Measurements from ENCODE around the gene FBXL15.

FBXL15 gene

GRCh38 chr10:102409604-102410428, 10.8 kb upstream of the FBXL15 start:
- H3K9ac ChIP-seq = no peak overlapping the region
- no peak overlapping the region for H3K4me3 ChIP-seq
- peaks cover 74% of the 10 kb centered on the region for H3K27me3 ChIP-seq
- TF ChIP-seq Cebpa-rat (IDR thresholded peaks at IDR 0.05) = no peak
- no peak overlapping the region for H3K27ac ChIP-seq
- peaks cover 12% of the 10 kb centered on the region for H3K4me1 ChIP-seq
- H3K9me3 ChIP-seq = no peaks in the 10 kb centered on the region
- peaks cover 15% of the 10 kb centered on the region; the same call in 1 of the 2 replicates for H4K20me1 ChIP-seq
- no peak overlapping the region for H3K4me2 ChIP-seq
- H3K36me3 ChIP-seq = no peaks in the 10 kb centered on the region

GRCh38 chr10:102410429-102411073, 10.1 kb upstream of the FBXL15 start:
- no peak for TF ChIP-seq Cebpa-rat (IDR thresholded peaks at IDR 0.05)
- H3K27ac ChIP-seq = no peak overlapping the region
- H4K20me1 ChIP-seq = peaks cover 15% of the 10 kb centered on the region; the same call in 1 of the 2 replicates
- H3K4me1 ChIP-seq = peaks cover 12% of the 10 kb centered on the region
- H3K9ac ChIP-seq = no peak overlapping the region
- H3K9me3 ChIP-seq = no peaks in the 10 kb centered on the region
- no peak overlapping the region for H3K4me3 ChIP-seq
- H3K4me2 ChIP-seq = no peak overlapping the region
- H3K36me3 ChIP-seq = no peaks in the 10 kb centered on the region
- peaks cover 80% of the 10 kb centered on the region for H3K27me3 ChIP-seq

GRCh38 chr10:102411341-102412255, 9.0 kb upstream of the FBXL15 start:
- Histone ChIP-seq H4K20me1 (peaks cover 15% of the 10 kb centered on the region; the same call in 1 of the 2 replicates), H3K4me3 (no peak overlapping the region), H3K36me3 (no peaks in the 10 kb centered on the region), H3K9me3 (no peaks in the 10 kb centered on the region), H3K27ac (no peak overlapping the region), H3K27me3 (peaks cover 91% of the 10 kb centered on the region), H3K4me1 (peaks cover 12% of the 10 kb centered on the region), H3K4me2 (no peak overlapping the region), H3K9ac (no peak overlapping the region)
- no peak for TF ChIP-seq Cebpa-rat (IDR thresholded peaks at IDR 0.05)

GRCh38 chr10:102412293-102412692, 8.3 kb upstream of the FBXL15 start:
- peaks cover 95% of the 10 kb centered on the region for H3K27me3 ChIP-seq
- no peaks in the 10 kb centered on the region for H3K36me3 ChIP-seq
- H3K9me3 ChIP-seq = no peaks in the 10 kb centered on the region
- peaks cover 12% of the 10 kb centered on the region for H3K4me1 ChIP-seq
- peaks cover 15% of the 10 kb centered on the region; the same call in 1 of the 2 replicates for H4K20me1 ChIP-seq
- TF ChIP-seq Cebpa-rat (IDR thresholded peaks at IDR 0.05) = no peak
- H3K27ac ChIP-seq = no peak overlapping the region
- no peak overlapping the region for H3K9ac ChIP-seq
- 0 out of 2 replicates have a peak overlapping the region, but pooled peaks have one; percentile 63 for H3K4me2 ChIP-seq
- H3K4me3 ChIP-seq = no peak overlapping the region

GRCh38 chr10:102413053-102413705, 7.5 kb upstream of the FBXL15 start:
- Histone ChIP-seq H3K27me3 (peaks cover 95% of the 10 kb centered on the region), H3K9me3 (no peaks in the 10 kb centered on the region), H3K4me1 (peaks cover 12% of the 10 kb centered on the region), H3K36me3 (no peaks in the 10 kb centered on the region), H4K20me1 (peaks cover 15% of the 10 kb centered on the region; the same call in 1 of the 2 replicates), H3K4me3 (no peak overlapping the region), H3K9ac (peak overlapping the region; percentile 17; the same call in 1 of the 2 replicates), H3K27ac (no peak overlapping the region), H3K4me2 (peak overlapping the region; percentile 63)
- TF ChIP-seq Cebpa-rat (IDR thresholded peaks at IDR 0.05) = no peak

GRCh38 chr10:102413806-102414561, 6.7 kb upstream of the FBXL15 start:
- Histone ChIP-seq H4K20me1 (peaks cover 15% of the 10 kb centered on the region; the same call in 1 of the 2 replicates), H3K36me3 (no peaks in the 10 kb centered on the region), H3K9ac (no peak overlapping the region), H3K4me3 (no peak overlapping the region), H3K27ac (no peak overlapping the region), H3K27me3 (peaks cover 95% of the 10 kb centered on the region), H3K4me1 (peaks cover 15% of the 10 kb centered on the region), H3K4me2 (0 out of 2 replicates have a peak overlapping the region, but pooled peaks have one; percentile 63), H3K9me3 (no peaks in the 10 kb centered on the region)
- no peak for TF ChIP-seq Cebpa-rat (IDR thresholded peaks at IDR 0.05)

- Histone ChIP-seq H4K20me1 (peaks cover 15% of the 10 kb centered on the region; the same call in 1 of the 2 replicates), H3K9ac (no peak overlapping the region), H3K27me3 (peaks cover 95% of the 10 kb centered on the region), H3K4me1 (peaks cover 22% of the 10 kb centered on the region), H3K4me2 (no peak overlapping the region), H3K36me3 (no peaks in the 10 kb centered on the region), H3K27ac (no peak overlapping the region), H3K4me3 (no peak overlapping the region), H3K9me3 (no peaks in the 10 kb centered on the region)
- TF ChIP-seq Cebpa-rat (IDR thresholded peaks at IDR 0.05) = no peak
These were observed 5.9 kb upstream of the FBXL15 start for GRCh38 chr10:102414749-102415148.

- TF ChIP-seq Cebpa-rat (IDR thresholded peaks at IDR 0.05) = no peak
- Histone ChIP-seq H3K27ac (no peak overlapping the region), H3K27me3 (peaks cover 80% of the 10 kb centered on the region), H3K4me3 (no peak overlapping the region), H3K4me2 (no peak overlapping the region), H3K9ac (no peak overlapping the region), H4K20me1 (no peaks in the 10 kb centered on the region; the same call in 1 of the 2 replicates), H3K4me1 (peaks cover 29% of the 10 kb centered on the region), H3K36me3 (no peaks in the 10 kb centered on the region), H3K9me3 (no peaks in the 10 kb centered on the region)
These were observed 4.4 kb upstream of the FBXL15 start for GRCh38 chr10:102416283-102416682.
